Measurements from ENCODE around the gene C4B.
"Not testable (repeated sequence)": the region's sequence is repeated elsewhere in the genome, so short reads cannot be mapped to it uniquely, and the experiment has no call there.

Gene C4B

DNA sequence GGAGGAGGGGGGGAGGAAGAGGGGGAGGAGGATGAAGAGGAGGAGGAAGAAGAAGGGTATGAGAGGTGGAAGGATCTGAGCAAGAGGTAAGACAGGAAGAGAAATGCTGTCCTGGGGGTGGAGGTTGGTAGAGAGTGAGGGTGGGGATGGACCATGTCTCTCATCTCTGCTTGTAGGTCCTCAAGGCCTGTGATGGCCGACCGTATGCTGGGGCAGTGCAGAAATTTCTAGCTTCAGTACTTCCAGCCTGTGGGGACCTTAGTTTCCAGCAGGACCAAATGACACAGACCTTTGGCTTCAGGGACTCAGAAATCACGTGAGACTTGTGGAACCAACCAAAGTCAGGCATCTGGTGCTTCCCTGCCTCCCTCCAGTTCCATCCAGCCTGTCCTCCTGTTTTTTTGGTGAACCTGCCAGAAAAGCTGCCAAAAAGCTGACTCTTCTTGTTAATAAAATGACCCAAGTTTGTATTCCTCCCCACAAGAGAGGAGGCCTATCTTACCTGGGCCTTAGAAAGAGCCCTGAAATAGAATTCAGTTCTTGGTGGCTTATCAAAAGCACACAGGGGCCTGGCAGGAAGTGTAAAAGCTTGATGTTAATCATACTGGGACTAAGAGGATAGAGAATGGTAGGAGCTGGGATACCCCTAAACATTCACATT lies 35.2 kb upstream of the C4B start:
- Histone ChIP-seq H3K4me3 (ENCODE audit: low read length in 2 of 2) (no peak overlapping the region), H3K23ac (ENCODE audit: low read depth, low read length, poor library complexity) (no peak overlapping the region), H3K27ac (replicated peaks; ENCODE audit: low read length) (no peak overlapping the region), H3K9ac (ENCODE audit: low read depth, low read length, poor library complexity) (no peak overlapping the region), H2BK15ac (ENCODE audit: low read length) (no peak overlapping the region), H3K18ac (ENCODE audit: low read length) (no peak overlapping the region), H2BK12ac (ENCODE audit: low read length) (no peak overlapping the region), H3K14ac (ENCODE audit: low read length) (no peak overlapping the region), H2BK5ac (ENCODE audit: low read length) (no peak overlapping the region), H3K4ac (ENCODE audit: low read length) (no peak overlapping the region), H2AK5ac (ENCODE audit: low read depth, low read length) (no peak overlapping the region), H2BK120ac (ENCODE audit: low read depth, low read length) (no peak overlapping the region), H3K4me2 (ENCODE audit: insufficient read depth, low read length, poor library complexity, severe bottlenecking) (no peak overlapping the region), H4K8ac (ENCODE audit: low read depth, low read length) (no peak overlapping the region), H4K91ac (ENCODE audit: low read depth, low read length, poor library complexity) (no peak overlapping the region), H3K36me3 (replicated peaks in 1 of 2; ENCODE audit: control insufficient read depth in 2 of 2, insufficient read depth in 2 of 2, low read length in 2 of 2) (peaks cover 8 to 17% of the 10 kb centered on the region in 2 donors), H3K4me1 (ENCODE audit: control insufficient read depth in 2 of 2, insufficient read depth in 1 of 2, low read depth in 1 of 2, low read length in 2 of 2) (no peaks in the 10 kb centered on the region), H3K27me3 (ENCODE audit: control insufficient read depth in 3 of 3, insufficient read depth in 3 of 3, low read depth in 1 of 3, low read length in 3 of 3) (no peaks in the 10 kb centered on the region), H2AFZ (ENCODE audit: low read length) (no peak overlapping the region), H3K79me1 (ENCODE audit: low read depth, low read length) (no peaks in the 10 kb centered on the region), H3K9me3 (replicated peaks in 1 of 2; ENCODE audit: control insufficient read depth in 2 of 2, insufficient read depth in 1 of 2, low read depth in 1 of 2, low read length in 2 of 2) (no peaks in the 10 kb centered on the region)
- WGBS, 2 donors (ENCODE audit: extremely low coverage in 2 of 2, insufficient read length in 2 of 2, insufficient replicate concordance in 1 of 2): no CpG with 5 or more reads among the region's 3 CpGs
- no peak for DNase-seq (ENCODE audit: low spot score)

DNA sequence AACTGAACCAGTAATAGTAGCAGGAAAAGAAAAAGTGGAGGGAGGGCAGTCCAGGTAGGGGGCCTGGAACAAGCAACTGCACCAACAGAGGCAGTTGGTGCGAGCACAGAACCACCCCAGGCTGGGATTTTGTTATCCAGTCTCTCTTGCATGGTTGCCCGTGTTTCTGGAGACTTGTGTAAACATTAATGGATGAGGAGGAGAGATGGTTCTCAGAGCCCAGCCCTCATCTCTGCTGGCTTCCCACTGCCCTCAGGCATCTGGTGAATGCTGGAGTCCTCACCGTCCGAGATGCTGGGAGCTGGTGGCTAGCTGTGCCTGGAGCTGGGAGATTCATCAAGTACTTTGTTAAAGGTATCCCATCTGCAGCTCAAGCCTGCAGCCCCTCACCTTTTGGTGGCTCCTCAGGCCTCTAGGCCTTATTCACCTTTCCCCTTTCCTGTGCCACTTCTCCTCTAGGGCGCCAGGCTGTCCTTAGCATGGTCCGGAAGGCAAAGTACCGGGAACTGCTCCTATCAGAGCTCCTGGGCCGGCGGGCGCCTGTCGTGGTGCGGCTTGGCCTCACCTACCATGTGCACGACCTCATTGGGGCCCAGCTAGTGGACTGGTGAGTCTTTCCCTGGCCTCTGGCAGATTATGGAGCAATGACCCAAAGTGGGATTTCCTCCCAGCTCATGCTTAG lies 34.3 kb upstream of the C4B start:
- H3K23ac ChIP-seq (ENCODE audit: low read depth, low read length, poor library complexity); H3K27ac ChIP-seq (replicated peaks; ENCODE audit: low read length); H4K91ac ChIP-seq (ENCODE audit: low read depth, low read length, poor library complexity); H3K9ac ChIP-seq (ENCODE audit: low read depth, low read length, poor library complexity); H3K9me3 ChIP-seq (replicated peaks in 1 of 2; ENCODE audit: control insufficient read depth in 2 of 2, insufficient read depth in 1 of 2, low read depth in 1 of 2, low read length in 2 of 2); H2AFZ ChIP-seq (ENCODE audit: low read length); H2AK5ac ChIP-seq (ENCODE audit: low read depth, low read length); H3K4me3 ChIP-seq (ENCODE audit: low read length in 2 of 2); H2BK120ac ChIP-seq (ENCODE audit: low read depth, low read length); H4K8ac ChIP-seq (ENCODE audit: low read depth, low read length); H3K4ac ChIP-seq (ENCODE audit: low read length); H3K18ac ChIP-seq (ENCODE audit: low read length); H2BK5ac ChIP-seq (ENCODE audit: low read length); H3K4me2 ChIP-seq (ENCODE audit: insufficient read depth, low read length, poor library complexity, severe bottlenecking); H3K27me3 ChIP-seq (ENCODE audit: control insufficient read depth in 3 of 3, insufficient read depth in 3 of 3, low read depth in 1 of 3, low read length in 3 of 3); H3K14ac ChIP-seq (ENCODE audit: low read length); H3K79me1 ChIP-seq (ENCODE audit: low read depth, low read length); H3K4me1 ChIP-seq (ENCODE audit: control insufficient read depth in 2 of 2, insufficient read depth in 1 of 2, low read depth in 1 of 2, low read length in 2 of 2); DNase-seq (ENCODE audit: low spot score); H2BK12ac ChIP-seq (ENCODE audit: low read length); H2BK15ac ChIP-seq (ENCODE audit: low read length): not testable (repeated sequence)
- peaks cover 7 to 12% of the 10 kb centered on the region in 2 donors for H3K36me3 ChIP-seq (replicated peaks in 1 of 2; ENCODE audit: control insufficient read depth in 2 of 2, insufficient read depth in 2 of 2, low read length in 2 of 2)
- WGBS, 2 donors (ENCODE audit: extremely low coverage in 2 of 2, insufficient read length in 2 of 2, insufficient replicate concordance in 1 of 2): no CpG with 5 or more reads among the region's 13 CpGs

DNA sequence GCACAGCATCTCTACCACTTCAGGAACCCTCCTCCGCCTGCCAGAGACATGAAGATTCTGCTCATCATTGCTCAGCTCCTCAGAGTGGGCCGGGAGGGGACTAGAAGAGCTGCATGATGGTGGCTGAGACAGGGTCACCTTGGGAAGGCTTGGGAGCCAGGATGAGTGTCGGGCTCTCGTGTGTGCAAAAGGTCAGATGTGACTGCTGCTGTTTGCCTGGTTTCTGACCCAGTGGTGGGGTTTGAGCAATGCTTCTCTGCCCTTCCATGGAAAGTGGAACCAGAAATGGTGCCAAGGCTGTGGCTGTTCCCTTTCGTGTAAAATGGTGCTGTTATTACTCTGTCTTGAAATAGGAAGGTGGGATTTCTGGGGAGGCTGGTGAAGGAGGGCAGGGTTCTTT lies 33.6 kb upstream of the C4B start:
- H2AFZ ChIP-seq (ENCODE audit: low read length); H3K4me2 ChIP-seq (ENCODE audit: insufficient read depth, low read length, poor library complexity, severe bottlenecking); H2BK120ac ChIP-seq (ENCODE audit: low read depth, low read length); H2BK5ac ChIP-seq (ENCODE audit: low read length); H3K9ac ChIP-seq (ENCODE audit: low read depth, low read length, poor library complexity); H3K4me3 ChIP-seq (ENCODE audit: low read length in 2 of 2); H3K9me3 ChIP-seq (replicated peaks in 1 of 2; ENCODE audit: control insufficient read depth in 2 of 2, insufficient read depth in 1 of 2, low read depth in 1 of 2, low read length in 2 of 2); H3K27ac ChIP-seq (replicated peaks; ENCODE audit: low read length); H4K8ac ChIP-seq (ENCODE audit: low read depth, low read length); H3K14ac ChIP-seq (ENCODE audit: low read length); H2BK15ac ChIP-seq (ENCODE audit: low read length); H2BK12ac ChIP-seq (ENCODE audit: low read length); H3K18ac ChIP-seq (ENCODE audit: low read length); H3K27me3 ChIP-seq (ENCODE audit: control insufficient read depth in 3 of 3, insufficient read depth in 3 of 3, low read depth in 1 of 3, low read length in 3 of 3); H2AK5ac ChIP-seq (ENCODE audit: low read depth, low read length); H3K79me1 ChIP-seq (ENCODE audit: low read depth, low read length); H4K91ac ChIP-seq (ENCODE audit: low read depth, low read length, poor library complexity); DNase-seq (ENCODE audit: low spot score); H3K23ac ChIP-seq (ENCODE audit: low read depth, low read length, poor library complexity); H3K4me1 ChIP-seq (ENCODE audit: control insufficient read depth in 2 of 2, insufficient read depth in 1 of 2, low read depth in 1 of 2, low read length in 2 of 2); H3K4ac ChIP-seq (ENCODE audit: low read length): not testable (repeated sequence)
- H3K36me3 ChIP-seq (replicated peaks in 1 of 2; ENCODE audit: control insufficient read depth in 2 of 2, insufficient read depth in 2 of 2, low read length in 2 of 2): peaks cover 7 to 12% of the 10 kb centered on the region in 2 donors
- WGBS, 2 donors (ENCODE audit: extremely low coverage in 2 of 2, insufficient read length in 2 of 2, insufficient replicate concordance in 1 of 2): no CpG with 5 or more reads among the region's 5 CpGs

DNA sequence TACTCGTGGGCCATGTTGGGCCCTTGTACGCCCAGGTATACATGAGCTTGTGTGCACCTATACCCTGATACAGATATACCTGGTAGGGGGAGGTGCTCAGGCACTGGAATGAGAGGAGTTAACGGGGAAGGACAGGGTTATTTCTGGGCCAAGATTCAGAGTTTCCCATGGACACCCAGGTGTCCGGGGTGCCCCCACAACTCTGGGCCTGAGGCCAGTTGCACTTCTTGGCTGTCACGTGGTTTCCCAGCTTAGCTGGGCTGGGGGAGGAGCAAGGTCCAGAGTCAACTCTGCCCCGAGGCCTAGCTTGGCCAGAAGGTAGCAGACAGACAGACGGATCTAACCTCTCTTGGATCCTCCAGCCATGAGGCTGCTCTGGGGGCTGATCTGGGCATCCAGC lies 32.9 kb upstream of the C4B start, which contains the start of gene C4A:
Gene C4A, plus strand, starts transcription at position 314 of the 400 bp plus-strand sequence. Its CDS starts 51 bp downstream, at position 365.
- H3K14ac ChIP-seq (ENCODE audit: low read length); H2AK5ac ChIP-seq (ENCODE audit: low read depth, low read length); H3K27me3 ChIP-seq (ENCODE audit: control insufficient read depth in 3 of 3, insufficient read depth in 3 of 3, low read depth in 1 of 3, low read length in 3 of 3); H3K79me1 ChIP-seq (ENCODE audit: low read depth, low read length); H3K9ac ChIP-seq (ENCODE audit: low read depth, low read length, poor library complexity); H2AFZ ChIP-seq (ENCODE audit: low read length); H3K9me3 ChIP-seq (replicated peaks in 1 of 2; ENCODE audit: control insufficient read depth in 2 of 2, insufficient read depth in 1 of 2, low read depth in 1 of 2, low read length in 2 of 2); H3K27ac ChIP-seq (replicated peaks; ENCODE audit: low read length); H3K18ac ChIP-seq (ENCODE audit: low read length); H4K8ac ChIP-seq (ENCODE audit: low read depth, low read length); DNase-seq (ENCODE audit: low spot score); H3K4me1 ChIP-seq (ENCODE audit: control insufficient read depth in 2 of 2, insufficient read depth in 1 of 2, low read depth in 1 of 2, low read length in 2 of 2); H2BK5ac ChIP-seq (ENCODE audit: low read length); H3K23ac ChIP-seq (ENCODE audit: low read depth, low read length, poor library complexity); H3K4me3 ChIP-seq (ENCODE audit: low read length in 2 of 2); H3K4ac ChIP-seq (ENCODE audit: low read length); H2BK12ac ChIP-seq (ENCODE audit: low read length); H3K4me2 ChIP-seq (ENCODE audit: insufficient read depth, low read length, poor library complexity, severe bottlenecking); H2BK120ac ChIP-seq (ENCODE audit: low read depth, low read length); H4K91ac ChIP-seq (ENCODE audit: low read depth, low read length, poor library complexity); H2BK15ac ChIP-seq (ENCODE audit: low read length): not testable (repeated sequence)
- WGBS, 2 donors (ENCODE audit: extremely low coverage in 2 of 2, insufficient read length in 2 of 2, insufficient replicate concordance in 1 of 2): no CpG with 5 or more reads among the region's 7 CpGs
- peaks cover 7 to 12% of the 10 kb centered on the region in 2 donors for H3K36me3 ChIP-seq (replicated peaks in 1 of 2; ENCODE audit: control insufficient read depth in 2 of 2, insufficient read depth in 2 of 2, low read length in 2 of 2)
